ENCODE results near the gene CACYBP. TPM values are rescaled to one million over a fixed set of nuclear protein-coding genes. Genes with fewer than 3 reads are reported as not detected.

The CACYBP gene
- total RNA-seq, 3 donors from 2014 or later = 68.2 to 129 (median 72.8) TPM

- H3K4me3 ChIP-seq = peak overlapping the region; percentile 76 to 93 (median 86)
- intact Hi-C loops (cut with DNase I; ENCODE audit: low total_unique reads) = no loop called here
- peak overlapping the region; percentile 96 to 99 for H3K27ac ChIP-seq
- no peaks in the 10 kb centered on the region for H3K9me3 ChIP-seq
- H3K36me3 ChIP-seq = no peaks in the 10 kb centered on the region
- H3K4me1 ChIP-seq = peaks cover 0 to 7% of the 10 kb centered on the region in 2 donors
- DNase-seq (ENCODE audit: low spot score in 2 of 2) = peak in 1 of 2 donors; percentile 40
- H3K27me3 ChIP-seq = no peaks in the 10 kb centered on the region
- TF ChIP-seq POLR2A (IDR thresholded peaks at IDR 0.05) (no peak), POLR2AphosphoS5 (IDR thresholded peaks at IDR 0.05) (no peak)
- TF ChIP-seq, protein P1, sequence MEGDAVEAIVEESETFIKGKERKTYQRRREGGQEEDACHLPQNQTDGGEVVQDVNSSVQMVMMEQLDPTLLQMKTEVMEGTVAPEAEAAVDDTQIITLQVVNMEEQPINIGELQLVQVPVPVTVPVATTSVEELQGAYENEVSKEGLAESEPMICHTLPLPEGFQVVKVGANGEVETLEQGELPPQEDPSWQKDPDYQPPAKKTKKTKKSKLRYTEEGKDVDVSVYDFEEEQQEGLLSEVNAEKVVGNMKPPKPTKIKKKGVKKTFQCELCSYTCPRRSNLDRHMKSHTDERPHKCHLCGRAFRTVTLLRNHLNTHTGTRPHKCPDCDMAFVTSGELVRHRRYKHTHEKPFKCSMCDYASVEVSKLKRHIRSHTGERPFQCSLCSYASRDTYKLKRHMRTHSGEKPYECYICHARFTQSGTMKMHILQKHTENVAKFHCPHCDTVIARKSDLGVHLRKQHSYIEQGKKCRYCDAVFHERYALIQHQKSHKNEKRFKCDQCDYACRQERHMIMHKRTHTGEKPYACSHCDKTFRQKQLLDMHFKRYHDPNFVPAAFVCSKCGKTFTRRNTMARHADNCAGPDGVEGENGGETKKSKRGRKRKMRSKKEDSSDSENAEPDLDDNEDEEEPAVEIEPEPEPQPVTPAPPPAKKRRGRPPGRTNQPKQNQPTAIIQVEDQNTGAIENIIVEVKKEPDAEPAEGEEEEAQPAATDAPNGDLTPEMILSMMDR (IDR thresholded peaks at IDR 0.05) = peak; percentile 76 to 93 (median 77)
Measured at GRCh38 chr1:174998569-174999215, 1.1 kb upstream of the CACYBP start.

DNA sequence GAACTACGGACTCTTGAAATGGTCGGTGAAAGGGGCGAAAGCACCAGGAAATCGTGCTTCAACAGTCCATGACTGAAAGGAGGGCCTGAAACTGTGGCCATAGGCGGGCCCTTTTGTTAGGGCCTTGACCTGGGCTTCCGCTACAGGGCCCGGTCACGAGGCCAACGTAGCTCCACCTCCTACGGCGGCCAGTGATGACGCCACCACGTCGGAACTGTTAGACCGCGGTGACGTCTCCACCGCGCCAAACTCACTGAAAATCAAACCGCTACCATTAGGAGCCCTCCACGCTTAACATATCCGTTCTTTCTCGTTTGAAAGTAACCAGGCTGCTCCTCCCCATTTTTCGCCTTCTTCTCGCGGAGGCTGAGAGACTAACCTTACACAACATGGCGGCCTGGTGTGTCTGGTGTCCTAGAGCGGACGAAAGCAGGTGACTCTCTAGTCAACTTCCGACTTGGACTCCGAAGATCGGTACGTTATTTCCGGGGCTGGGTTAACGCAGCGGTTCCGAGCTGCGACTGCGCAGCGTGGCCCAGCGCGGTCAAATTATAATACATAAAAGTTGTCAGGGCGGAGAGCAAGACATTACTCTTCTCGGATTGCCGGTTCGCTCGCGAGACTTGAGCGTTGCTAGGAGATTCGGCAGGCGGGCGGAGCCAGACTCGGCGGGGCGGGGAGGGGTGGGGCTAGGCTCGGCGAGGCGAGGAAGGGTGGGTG is 371 bp upstream of the CACYBP start:
- Histone ChIP-seq H3K27ac (peak overlapping the region; percentile 96 to 99), H3K9me3 (no peaks in the 10 kb centered on the region), H3K4me3 (peak overlapping the region; percentile 76 to 93 (median 86)), H3K36me3 (no peaks in the 10 kb centered on the region), H3K27me3 (no peaks in the 10 kb centered on the region), H3K4me1 (peaks cover 0 to 7% of the 10 kb centered on the region in 2 donors)
- intact Hi-C loops (cut with DNase I; ENCODE audit: low total_unique reads) = no loop called here
- peak; percentile 96 to 98 for DNase-seq (ENCODE audit: low spot score in 2 of 2)
- TF ChIP-seq, protein P1 (IDR thresholded peaks at IDR 0.05) = no peak
- TF ChIP-seq POLR2AphosphoS5 (IDR thresholded peaks at IDR 0.05) (peak; percentile 98 to 100 (median 100)), POLR2A (IDR thresholded peaks at IDR 0.05) (peak; percentile 96)

DNA sequence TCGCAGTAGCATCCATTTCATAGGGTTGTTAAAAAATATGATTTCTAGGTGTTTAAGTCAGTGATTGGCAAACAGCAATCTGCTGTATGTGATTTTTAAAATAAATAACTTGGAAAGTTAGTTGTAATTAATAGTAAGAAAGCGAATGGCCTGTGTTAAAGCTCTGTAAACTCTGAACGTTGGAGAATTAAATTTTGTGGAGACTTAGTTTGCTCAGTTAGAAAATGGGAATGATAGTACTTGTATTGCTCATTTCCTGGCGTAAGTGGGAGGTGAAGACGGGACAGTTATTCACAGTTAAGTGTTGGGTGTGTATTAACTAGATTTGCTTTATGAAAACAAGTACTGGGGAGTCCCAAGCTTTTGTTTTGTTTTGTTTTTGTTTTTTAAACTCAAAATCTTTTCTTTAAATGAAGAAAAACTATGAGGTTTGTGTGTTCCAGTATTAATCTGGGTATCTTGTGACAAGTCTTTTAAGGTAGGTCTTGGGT is 995 bp downstream of the CACYBP start:
- H3K4me1 ChIP-seq = peaks cover 0 to 7% of the 10 kb centered on the region in 2 donors
- intact Hi-C loops (cut with DNase I; ENCODE audit: low total_unique reads) = no loop called here
- no peak for DNase-seq (ENCODE audit: low spot score in 2 of 2)
- no peaks in the 10 kb centered on the region for H3K9me3 ChIP-seq
- no peaks in the 10 kb centered on the region for H3K27me3 ChIP-seq
- H3K36me3 ChIP-seq = no peaks in the 10 kb centered on the region
- TF ChIP-seq, protein P1 (IDR thresholded peaks at IDR 0.05) = no peak
- TF ChIP-seq POLR2AphosphoS5 (IDR thresholded peaks at IDR 0.05) (no peak), POLR2A (IDR thresholded peaks at IDR 0.05) (no peak)
- H3K4me3 ChIP-seq = peak overlapping the region; percentile 76 to 93 (median 86)
- H3K27ac ChIP-seq = peak overlapping the region; percentile 96 to 99

- H3K9me3 ChIP-seq = no peaks in the 10 kb centered on the region
- intact Hi-C loops (cut with DNase I; ENCODE audit: low total_unique reads) = no loop called here
- H3K4me3 ChIP-seq = peak overlapping the region in 2 of 3 donors; percentile 10 to 15
- no peaks in the 10 kb centered on the region for H3K36me3 ChIP-seq
- no peak for TF ChIP-seq POLR2A (IDR thresholded peaks at IDR 0.05)
- no peak for TF ChIP-seq POLR2AphosphoS5 (IDR thresholded peaks at IDR 0.05)
- TF ChIP-seq, protein P1 (IDR thresholded peaks at IDR 0.05) = no peak
- no peak overlapping the region for H3K27ac ChIP-seq
- H3K4me1 ChIP-seq = peaks cover 0 to 7% of the 10 kb centered on the region in 2 donors
- no peaks in the 10 kb centered on the region for H3K27me3 ChIP-seq
- DNase-seq (ENCODE audit: low spot score in 2 of 2) = no peak
Measured at GRCh38 chr1:175002910-175003517, 3.3 kb downstream of the CACYBP start.
